ES-I3 (cell line): ENCODE measurements around the gene SPDL1.

ENCODE experiments used
- H3K36me3 ChIP-seq: 2 replicates; pipeline ENCODE4 v1.6.1; 2013; ENCODE audit warnings: mild to moderate bottlenecking, low read length, control low read depth, moderate library complexity; ENCODE audit not compliant: insufficient read depth
- H3K4me1 ChIP-seq: 2 replicates; pipeline ENCODE4 v1.6.1; 2013; ENCODE audit warnings: mild to moderate bottlenecking, control low read depth, low read length; ENCODE audit not compliant: insufficient read depth
- H3K9ac ChIP-seq: 2 replicates; pipeline ENCODE4 v1.6.1; 2013; ENCODE audit warnings: low read depth, mild to moderate bottlenecking, low read length, moderate library complexity
- H3K9me3 ChIP-seq: 2 replicates; pipeline ENCODE4 v1.6.1; 2013; ENCODE audit warnings: mild to moderate bottlenecking, low read length, moderate library complexity; ENCODE audit not compliant: control insufficient read depth, insufficient read depth

SPDL1 gene

DNA sequence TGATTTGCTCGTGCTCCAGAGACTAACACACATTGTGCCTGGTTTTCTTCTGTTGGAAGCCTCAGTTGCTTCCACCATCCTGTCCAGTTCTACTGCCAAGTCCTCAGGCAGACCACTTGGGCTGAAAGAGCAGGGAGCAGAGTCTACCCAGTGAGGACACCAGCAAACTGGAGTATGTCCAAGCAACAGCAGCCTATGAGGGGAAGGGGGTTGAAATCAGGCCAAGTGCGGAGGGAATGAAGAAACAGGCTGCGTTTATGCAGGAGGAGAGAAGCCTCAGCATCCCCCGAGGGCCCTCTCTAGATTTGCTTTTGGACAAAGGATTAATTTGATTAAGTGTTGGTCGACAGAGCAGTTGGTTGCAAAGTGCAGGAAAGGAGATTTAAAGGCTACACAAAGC is 68.0 kb downstream of the SPDL1 start:
- Histone ChIP-seq H3K36me3 (no peaks in the 10 kb centered on the region), H3K4me1 (peaks cover 19% of the 10 kb centered on the region), H3K9ac (no peak overlapping the region), H3K9me3 (no peaks in the 10 kb centered on the region)

DNA sequence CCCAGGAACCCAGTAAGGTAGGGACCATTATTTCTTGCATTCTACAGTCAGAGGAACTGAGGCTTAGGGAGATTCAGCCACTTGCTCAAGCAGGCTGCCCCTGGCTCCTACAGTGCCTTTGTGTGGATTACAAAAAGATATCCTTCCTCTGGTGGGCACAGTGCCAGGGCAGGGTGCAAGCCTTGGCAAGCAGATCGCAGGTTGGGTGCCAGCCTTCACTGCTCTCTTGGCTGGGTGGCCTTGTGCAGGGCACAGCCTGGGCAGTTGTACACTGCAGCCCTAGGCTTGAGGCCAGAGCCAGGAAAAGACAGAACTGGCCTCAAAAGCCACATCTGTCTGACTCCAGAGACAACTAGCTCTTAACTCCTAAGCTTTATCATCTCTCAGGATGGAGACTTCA is 68.5 kb downstream of the SPDL1 start:
- Histone ChIP-seq H3K9ac (no peak overlapping the region), H3K9me3 (no peaks in the 10 kb centered on the region), H3K36me3 (no peaks in the 10 kb centered on the region), H3K4me1 (peaks cover 19% of the 10 kb centered on the region)

DNA sequence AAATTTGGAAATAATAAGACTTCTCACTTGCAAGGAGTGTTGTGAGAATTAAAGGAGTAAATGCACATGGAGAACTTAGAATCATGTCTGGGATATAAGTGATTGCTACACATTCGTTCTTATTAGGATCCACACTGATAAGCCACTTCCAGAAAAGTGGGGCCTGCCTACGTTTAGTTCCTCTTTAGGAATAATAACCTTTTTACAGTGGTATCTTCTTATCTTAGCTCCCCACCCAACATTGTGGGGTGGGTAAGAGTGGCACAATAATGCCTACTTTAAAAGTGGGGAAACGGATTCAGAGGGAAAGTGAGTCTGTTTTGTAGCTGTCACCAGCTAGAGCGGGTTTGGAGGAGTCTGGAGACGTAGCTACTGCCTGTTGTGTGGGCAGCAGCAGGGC is 69.5 kb downstream of the SPDL1 start:
- no peaks in the 10 kb centered on the region for H3K9me3 ChIP-seq
- H3K36me3 ChIP-seq: no peaks in the 10 kb centered on the region
- peaks cover 19% of the 10 kb centered on the region for H3K4me1 ChIP-seq
- no peak overlapping the region for H3K9ac ChIP-seq
